ENCODE data around the gene CLCN3.

- TF ChIP-seq CTCF (IDR thresholded peaks at IDR 0.05) (no peak), EZH2 (IDR thresholded peaks at IDR 0.05) (no peak)
These were observed 15.5 kb upstream of the CLCN3 start for GRCh38 chr4:169604903-169605331.
